Uterus (tissue), 2 donors: Measurements from ENCODE around the gene CAPNS1.

Experiments
- POLR2A ChIP-seq, 2 donors: fragments of 450-650 bp; IDR thresholded peaks; one replicate each; pipeline ENCODE4 v1.6.1; 2016; ENCODE audit warnings: antibody characterized with exemption in 2 of 2, mild to moderate bottlenecking in 1 of 2, moderate library complexity in 1 of 2
- TF ChIP-seq, protein P1 (sequence below), 4 experiments: fragments of 200-600 bp in 2 of 4; fragments of 450-650 bp in 2 of 4; sonication (generic) in 2 of 4; IDR thresholded peaks; one replicate each; pipeline ENCODE4 v1.5.1; 2016 to 2019; ENCODE audit warnings: antibody characterized with exemption in 4 of 4, mild to moderate bottlenecking in 2 of 4, moderate library complexity in 1 of 4

- no peak for TF ChIP-seq POLR2A (IDR thresholded peaks at IDR 0.05)
- TF ChIP-seq, protein P1, sequence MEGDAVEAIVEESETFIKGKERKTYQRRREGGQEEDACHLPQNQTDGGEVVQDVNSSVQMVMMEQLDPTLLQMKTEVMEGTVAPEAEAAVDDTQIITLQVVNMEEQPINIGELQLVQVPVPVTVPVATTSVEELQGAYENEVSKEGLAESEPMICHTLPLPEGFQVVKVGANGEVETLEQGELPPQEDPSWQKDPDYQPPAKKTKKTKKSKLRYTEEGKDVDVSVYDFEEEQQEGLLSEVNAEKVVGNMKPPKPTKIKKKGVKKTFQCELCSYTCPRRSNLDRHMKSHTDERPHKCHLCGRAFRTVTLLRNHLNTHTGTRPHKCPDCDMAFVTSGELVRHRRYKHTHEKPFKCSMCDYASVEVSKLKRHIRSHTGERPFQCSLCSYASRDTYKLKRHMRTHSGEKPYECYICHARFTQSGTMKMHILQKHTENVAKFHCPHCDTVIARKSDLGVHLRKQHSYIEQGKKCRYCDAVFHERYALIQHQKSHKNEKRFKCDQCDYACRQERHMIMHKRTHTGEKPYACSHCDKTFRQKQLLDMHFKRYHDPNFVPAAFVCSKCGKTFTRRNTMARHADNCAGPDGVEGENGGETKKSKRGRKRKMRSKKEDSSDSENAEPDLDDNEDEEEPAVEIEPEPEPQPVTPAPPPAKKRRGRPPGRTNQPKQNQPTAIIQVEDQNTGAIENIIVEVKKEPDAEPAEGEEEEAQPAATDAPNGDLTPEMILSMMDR (IDR thresholded peaks at IDR 0.05) = no peak
Measured at GRCh38 chr19:36113425-36113824, 26.4 kb upstream of the CAPNS1 start.
